Measurements from ENCODE around the gene TMEM8B.

The TMEM8B gene, protein sequence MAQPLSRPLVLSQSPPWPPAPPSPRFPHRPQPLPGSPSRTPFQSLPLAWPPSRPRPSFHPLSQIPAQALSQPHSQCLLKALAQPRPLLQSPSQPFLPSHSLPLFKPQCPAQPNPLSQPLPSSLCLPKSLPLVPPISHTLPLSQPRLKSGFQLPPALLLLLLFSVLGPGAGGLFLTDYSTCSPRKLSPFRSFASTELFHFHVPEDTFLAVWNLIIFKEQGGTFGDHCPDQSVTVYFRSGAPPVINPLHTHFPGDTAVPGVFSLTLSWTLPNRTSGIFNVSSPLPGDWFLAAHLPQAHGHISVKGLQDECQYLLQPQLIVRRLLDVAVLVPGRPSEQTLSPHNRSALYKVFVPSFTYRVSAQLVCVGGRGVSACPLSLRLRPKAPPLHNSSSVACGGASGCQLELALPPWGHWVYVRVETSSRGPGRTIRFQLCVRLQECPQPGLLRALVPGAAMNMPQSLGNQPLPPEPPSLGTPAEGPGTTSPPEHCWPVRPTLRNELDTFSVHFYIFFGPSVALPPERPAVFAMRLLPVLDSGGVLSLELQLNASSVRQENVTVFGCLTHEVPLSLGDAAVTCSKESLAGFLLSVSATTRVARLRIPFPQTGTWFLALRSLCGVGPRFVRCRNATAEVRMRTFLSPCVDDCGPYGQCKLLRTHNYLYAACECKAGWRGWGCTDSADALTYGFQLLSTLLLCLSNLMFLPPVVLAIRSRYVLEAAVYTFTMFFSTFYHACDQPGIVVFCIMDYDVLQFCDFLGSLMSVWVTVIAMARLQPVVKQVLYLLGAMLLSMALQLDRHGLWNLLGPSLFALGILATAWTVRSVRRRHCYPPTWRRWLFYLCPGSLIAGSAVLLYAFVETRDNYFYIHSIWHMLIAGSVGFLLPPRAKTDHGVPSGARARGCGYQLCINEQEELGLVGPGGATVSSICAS

DNA sequence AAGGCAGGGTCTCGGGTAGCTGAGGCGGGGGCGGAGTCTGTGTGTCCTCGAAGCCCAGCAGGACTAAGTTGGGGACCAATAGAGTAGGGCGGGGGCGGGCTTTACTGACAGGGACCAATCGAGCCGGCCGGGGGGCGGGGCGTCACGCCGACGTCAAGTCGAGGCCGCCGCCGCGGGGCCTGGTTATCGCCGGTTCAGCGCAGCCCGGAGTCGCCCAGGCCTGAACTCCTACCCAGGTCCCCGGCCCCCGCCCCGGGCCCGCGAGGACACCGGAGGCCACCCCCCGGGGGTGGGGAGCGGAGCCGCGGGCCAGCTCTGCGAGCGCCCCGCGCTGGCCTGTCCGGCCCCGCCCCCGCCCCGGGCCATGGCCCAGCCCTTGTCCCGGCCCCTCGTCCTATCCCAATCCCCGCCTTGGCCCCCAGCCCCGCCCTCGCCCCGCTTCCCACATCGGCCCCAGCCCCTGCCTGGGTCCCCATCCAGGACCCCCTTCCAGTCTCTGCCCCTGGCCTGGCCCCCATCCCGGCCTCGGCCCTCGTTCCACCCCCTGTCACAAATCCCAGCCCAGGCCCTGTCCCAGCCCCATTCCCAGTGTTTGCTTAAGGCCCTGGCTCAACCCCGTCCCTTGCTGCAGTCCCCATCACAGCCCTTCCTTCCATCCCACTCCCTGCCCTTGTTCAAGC, at the start of gene TMEM8B:
Gene TMEM8B (plus strand): TSS at position 145 of the 680 bp plus-strand sequence. CDS start 220 bp downstream, at position 365.
- peak; percentile 85 to 96 (median 93) for DNase-seq (ENCODE audit: low read depth in 2 of 3, low spot score in 1 of 3)

DNA sequence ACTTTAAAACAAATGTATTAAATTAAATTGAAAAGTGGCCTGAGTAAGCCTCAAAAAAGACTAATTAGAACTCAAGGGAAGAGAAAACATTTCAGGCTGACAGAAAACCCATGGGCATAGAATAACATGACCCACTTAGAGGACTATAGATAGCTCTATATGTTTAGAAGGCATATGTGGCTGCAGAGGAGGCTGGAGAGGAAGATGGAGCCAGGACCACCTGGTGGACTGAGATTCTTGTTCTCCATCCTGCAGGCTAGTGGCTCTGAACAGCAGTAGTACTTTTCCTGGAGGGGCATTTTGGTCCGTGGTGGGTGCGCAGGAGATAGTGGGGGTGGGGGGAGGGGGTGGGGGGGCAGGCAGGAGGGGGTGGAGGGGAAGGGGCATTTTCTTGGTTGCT, 48.0 kb upstream of the TMEM8B start:
- DNase-seq (ENCODE audit: low read depth in 2 of 3, low spot score in 1 of 3): no peak

DNA sequence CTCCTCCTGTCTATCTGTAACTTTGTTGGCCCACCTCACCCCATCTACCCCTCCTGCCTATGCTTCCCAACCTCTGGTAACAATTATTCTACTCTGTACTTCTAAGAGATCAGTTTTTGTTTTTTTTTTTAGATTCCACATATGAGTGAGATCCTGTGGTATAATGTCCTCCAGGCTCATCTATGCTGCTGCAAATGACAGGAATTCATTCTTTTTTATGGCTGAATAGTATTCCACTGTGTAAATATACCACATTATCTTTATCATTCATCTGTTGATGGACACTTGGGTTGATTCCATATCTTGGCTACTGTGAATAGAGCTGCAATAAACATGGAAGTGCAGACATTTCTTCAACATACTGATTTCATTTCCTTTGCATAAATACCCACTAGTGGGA, 45.6 kb upstream of the TMEM8B start:
- no peak for DNase-seq (ENCODE audit: low read depth in 2 of 3, low spot score in 1 of 3)

DNA sequence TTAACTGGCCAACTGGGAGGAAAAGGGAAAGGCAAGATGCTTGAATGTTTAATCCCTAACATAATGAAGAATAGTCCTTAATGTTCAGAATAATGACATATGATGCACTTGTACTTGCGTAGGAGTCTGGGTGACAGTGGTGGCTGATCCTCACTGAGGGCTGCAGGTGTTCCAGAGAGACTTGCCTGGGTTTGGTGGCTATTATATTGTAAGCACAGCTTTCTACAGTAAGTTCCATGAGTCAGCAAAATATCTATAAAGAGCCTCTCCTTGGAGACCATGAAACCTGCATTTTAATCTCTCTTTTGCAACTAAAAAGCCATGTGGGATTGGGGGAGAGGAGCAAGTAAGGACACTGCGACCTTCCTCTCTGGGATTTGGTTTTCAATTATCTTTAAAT, 39.5 kb upstream of the TMEM8B start:
- DNase-seq (ENCODE audit: low read depth in 2 of 3, low spot score in 1 of 3): no peak

DNA sequence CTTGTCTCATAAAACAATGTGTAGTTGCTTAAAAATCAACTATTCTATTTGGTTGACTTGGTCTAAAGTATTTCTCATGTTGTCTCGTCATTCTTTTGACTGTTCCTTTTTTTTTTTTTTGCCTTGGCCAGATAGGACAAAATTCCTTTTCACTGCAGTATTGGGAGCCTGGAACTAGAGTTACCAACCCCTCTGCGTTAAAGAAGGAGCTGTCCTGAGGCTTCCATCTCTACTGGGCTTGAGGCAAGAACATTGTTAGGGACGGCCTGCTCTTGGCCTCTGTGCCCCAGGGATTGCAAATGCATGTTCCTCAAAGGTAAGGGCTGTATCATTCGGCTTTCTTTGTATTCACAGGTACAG, 39.0 kb upstream of the TMEM8B start:
- DNase-seq (ENCODE audit: low read depth in 2 of 3, low spot score in 1 of 3): no peak

DNA sequence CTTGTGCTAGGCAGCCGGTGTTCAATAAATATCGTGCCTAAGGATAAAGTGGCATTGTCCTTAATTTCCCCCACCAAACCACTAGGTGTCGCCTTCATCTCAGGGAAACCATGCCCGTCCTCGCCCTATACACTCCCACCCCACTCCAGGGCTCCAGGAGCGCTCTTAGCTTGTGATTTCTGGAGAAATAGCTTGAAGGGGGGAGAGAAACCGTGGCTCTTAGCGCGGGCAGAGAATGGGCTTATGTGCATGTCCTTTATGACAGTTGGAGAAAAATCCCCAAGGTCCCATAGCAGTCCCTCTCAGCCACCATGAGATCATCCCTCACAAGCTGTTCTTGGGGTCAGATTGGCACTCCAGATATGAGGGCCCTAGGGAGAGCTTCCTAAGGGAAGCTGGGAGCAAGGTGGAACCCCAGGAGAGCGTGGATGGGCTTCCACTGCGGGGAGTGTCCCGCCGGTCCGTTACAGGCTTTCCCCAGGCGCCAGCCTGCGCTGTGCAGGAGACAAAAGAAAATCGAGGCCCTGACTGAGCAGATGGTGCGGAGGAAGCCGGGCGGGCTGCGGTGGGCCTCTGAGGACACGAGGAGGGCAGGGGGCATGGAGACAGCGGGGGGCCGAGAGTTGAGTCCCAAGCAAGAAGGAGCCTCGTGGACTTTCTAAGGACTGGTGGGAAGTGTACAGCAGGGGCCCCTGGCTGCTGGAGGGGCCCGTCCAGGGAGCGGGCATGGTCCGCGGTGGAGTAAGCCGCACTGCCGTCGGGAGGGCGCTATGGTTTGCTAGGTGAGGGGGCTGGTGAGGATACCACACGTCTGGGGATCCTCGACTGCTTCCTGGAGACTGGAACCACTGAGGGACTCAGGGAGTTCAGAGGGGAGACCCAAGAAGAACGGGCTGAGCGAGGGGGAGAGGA, 38.4 kb upstream of the TMEM8B start:
- DNase-seq (ENCODE audit: low read depth in 2 of 3, low spot score in 1 of 3): peak; percentile 14 to 53 (median 28)

DNA sequence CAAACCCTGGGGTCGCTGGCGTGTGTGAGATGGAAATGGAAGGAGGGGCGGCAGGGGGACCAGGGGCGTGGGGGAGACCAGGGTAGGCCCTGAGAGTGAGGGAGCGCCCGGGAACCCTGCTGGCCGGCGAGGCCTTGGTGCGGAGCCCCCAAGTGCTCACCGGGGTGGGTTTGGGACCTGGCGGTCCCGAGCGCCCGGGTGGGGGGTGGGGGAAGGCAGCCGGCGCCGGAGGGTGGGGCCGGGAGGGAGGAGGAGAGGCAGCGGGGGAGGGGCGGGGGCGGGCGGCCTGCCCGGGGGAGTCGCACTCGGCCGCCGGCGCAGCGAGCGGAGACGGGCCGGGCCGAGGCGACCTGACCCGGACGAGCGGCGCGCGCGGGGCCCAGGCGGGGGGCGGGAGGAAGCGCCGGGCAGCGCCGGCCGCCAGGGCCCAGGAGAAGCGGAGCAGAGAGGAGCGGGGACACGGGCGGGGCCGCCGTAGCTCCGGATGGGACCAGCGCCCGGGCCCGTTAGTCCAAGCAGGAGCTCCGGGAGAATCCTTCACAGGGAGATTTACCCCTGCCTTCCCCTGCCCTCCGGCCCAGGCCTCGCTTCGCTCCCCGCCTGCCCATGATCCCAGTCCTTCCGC, 37.6 kb upstream of the TMEM8B start, which contains the start of gene NPR2:
Gene NPR2 (plus strand): TSS at position 295 of the 625 bp plus-strand sequence. CDS start 818 bp downstream, outside the sequence.
- DNase-seq (ENCODE audit: low read depth in 2 of 3, low spot score in 1 of 3): no peak

DNA sequence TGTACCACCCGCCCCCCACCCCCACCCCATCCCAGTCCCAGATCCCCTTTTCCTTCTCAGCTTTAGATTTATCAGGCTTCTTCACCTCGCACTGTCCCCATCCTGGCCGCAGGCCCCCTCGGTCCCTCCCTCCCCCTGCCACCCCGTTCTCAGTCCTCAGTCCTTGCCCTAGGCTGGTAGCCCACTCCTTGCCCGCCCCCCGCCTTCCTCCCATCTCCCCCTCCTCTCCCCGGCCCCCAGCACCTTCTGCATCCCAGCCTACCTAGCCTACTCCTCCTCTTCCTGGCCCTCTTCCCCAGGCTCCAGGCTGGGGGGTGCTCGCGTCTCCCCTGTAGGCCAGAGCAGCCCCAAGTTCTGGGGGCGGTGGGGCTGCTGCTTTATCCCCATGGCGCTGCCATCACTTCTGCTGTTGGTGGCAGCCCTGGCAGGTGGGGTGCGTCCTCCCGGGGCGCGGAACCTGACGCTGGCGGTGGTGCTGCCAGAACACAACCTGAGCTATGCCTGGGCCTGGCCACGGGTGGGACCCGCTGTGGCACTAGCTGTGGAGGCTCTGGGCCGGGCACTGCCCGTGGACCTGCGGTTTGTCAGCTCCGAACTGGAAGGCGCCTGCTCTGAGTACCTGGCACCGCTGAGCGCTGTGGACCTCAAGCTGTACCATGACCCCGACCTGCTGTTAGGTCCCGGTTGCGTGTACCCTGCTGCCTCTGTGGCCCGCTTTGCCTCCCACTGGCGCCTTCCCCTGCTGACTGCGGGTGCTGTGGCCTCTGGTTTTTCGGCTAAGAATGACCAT, 36.8 kb upstream of the TMEM8B start:
- no peak for DNase-seq (ENCODE audit: low read depth in 2 of 3, low spot score in 1 of 3)

DNA sequence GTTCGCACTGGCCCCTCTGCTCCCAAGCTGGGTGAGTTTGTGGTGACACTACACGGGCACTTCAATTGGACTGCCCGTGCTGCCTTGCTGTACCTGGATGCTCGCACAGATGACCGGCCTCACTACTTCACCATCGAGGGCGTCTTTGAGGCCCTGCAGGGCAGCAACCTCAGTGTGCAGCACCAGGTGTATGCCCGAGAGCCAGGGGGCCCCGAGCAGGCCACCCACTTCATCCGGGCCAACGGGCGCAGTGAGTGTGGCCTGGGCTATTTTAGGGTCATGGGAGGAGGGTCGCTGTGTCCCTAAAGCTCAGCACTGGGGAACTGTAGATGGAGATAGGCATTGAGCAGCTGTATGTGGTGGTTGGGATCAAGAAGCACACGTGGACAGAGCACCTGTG, 36.2 kb upstream of the TMEM8B start:
- DNase-seq (ENCODE audit: low read depth in 2 of 3, low spot score in 1 of 3): no peak

DNA sequence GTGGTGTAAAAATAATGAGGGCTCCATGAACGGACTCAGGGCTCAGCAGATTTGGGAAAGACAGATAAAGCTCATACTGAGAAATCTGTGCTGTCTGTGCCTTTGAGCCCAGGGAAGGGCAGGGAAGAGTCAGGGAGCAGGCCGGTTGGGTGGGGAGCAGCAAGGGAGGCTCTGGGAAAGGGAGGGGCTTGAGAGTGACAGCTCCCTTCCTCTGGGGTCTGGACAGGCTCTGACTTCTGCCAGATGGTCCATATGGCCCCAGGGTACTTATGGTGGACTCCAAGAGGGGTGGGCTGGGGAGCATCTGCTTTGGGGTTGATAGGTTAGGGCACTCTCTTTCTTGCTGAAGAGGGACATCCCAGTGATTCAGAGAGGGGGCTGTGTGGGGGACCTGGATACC, 35.6 kb upstream of the TMEM8B start:
- no peak for DNase-seq (ENCODE audit: low read depth in 2 of 3, low spot score in 1 of 3)

DNA sequence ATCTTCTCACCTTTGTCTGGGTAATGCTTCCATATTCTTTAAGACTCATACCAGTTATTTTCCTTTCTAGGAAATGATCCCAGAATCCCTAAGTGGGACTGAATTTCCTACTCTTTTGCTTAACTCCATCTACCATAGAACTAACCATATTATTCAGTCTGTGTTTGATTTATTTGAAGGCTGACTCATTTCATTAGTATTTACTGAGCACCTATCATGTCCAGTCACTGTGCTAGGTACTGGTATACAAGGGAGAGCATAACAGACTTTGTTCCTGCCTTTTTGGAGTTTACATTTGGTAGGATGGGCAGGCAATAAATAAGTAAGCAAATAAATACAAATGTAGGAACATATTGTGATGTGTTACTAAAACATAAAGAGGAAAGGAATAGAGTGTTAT, 33.3 kb upstream of the TMEM8B start:
- no peak for DNase-seq (ENCODE audit: low read depth in 2 of 3, low spot score in 1 of 3)

DNA sequence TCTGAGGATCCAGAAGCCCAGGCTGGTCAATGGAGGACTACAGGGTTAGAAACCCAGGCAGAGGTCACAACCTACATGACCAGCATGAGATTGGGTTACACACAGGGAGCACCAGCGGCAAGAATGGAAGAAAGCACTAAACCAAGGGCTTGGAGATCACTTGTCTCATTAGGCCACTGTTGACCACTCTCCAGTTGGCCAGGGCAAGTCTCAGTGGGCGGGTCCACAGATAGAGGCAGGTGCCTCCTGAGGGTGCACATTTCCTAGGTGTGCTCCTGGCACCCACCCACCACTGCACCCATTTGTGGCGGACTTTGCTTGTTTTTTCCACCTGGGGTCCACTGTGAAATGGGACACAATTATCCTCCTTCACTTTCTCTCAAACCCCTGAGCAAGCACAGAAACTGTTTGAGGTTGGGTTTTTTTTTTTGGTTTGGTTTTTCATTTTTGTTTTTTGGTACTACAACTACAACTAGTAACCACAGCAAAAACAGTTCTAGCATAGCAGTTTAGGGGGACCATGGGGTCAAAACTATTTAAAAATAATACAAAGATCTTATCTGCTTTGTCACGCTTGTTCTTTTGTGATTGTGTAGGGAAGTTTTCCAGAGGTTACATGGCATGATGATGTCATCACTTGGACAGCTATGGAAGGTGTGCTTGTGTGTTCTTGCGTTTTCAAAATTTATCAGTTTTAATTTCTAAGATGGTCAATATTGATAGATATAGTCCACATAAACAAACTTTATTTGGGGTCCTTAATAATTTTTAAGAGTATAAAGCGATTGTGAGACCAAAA, 31.5 kb upstream of the TMEM8B start:
- no peak for DNase-seq (ENCODE audit: low read depth in 2 of 3, low spot score in 1 of 3)

DNA sequence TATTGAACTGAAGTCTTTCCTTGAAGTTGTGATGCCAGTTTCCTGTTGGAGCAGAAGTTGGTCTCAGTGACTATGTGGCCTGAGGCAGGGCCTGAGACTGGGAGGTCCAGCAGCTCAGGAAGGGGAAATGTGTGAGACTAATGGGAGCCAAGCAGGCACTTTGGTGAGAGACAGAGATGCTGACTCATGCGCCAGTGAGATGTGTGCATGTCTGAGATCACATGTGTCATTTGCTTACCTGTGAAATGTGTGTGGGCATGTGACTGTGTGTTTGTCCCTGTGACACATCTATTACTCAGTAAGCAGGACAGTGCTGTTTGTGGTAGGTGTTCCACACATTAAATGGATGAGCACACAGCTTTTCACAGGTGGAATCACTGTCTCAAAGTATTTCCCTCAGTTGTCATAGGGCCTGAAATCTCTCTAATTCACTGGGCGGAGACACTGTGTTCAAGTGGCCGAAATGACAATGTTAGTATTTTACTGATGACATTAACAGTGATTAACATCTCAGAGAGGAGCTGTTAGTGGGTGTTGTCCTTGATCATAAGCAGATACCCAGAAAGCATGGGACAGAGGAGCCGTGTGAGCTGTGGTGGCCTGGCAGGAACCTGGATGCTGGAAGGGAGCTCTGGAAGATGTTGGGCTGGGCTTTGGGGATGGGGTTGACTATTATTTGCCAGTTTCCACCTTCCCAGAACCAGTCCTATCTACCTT, 30.2 kb upstream of the TMEM8B start:
- DNase-seq (ENCODE audit: low read depth in 2 of 3, low spot score in 1 of 3): peak in 2 of 3 donors; percentile 33 to 46

DNA sequence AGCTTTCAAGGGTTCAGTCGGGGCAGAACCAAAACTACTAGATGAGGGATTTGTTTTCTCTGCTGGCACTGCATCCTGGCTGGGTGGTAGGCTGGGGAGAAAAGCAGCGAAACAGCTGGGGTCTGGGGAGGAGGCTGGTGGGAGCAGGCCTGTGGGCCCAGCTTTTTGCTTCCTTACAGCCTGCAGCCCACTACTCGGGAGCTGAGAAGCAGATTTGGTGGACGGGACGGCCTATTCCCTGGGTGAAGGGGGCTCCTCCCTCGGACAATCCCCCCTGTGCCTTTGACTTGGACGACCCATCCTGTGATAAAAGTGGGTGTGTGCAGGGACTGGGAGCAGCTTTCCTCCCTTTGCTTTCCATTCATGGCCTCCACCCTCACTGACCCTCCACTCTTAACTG, 28.5 kb upstream of the TMEM8B start:
- no peak for DNase-seq (ENCODE audit: low read depth in 2 of 3, low spot score in 1 of 3)

DNA sequence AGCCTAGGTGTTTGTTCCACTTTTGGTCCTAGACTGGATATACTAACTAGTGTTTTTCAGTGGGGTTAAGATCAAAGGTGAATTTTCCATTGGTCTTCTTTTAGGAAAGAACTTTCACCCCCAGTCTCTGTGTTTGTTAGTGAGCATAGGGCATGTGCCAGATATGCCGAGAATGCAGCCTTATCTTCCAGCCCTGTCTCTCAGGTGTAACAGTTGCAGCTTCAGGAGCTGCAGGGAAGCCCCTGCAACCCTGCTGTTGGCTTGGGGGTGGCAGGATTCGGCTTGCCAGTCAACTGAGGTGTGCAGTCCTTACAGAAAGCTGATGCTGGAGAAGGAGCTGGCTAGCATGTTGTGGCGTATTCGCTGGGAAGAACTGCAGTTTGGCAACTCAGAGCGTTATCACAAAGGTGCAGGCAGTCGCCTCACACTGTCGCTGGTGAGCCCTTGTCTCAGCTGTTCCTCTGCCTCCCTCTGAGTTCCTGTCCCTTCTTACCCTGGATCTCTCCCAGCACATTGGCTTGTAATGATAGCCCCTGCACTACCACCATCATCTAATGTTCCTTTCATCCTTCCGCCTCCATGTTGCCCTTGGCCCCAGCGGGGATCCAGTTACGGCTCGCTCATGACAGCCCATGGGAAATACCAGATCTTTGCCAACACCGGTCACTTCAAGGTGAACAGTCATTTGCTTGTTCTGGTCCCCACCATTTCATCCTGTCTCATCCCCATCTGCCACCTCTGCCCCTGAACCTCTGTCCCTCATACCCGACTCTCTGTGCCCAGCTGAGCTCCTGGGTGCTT, 27.5 kb upstream of the TMEM8B start:
- no peak for DNase-seq (ENCODE audit: low read depth in 2 of 3, low spot score in 1 of 3)

DNA sequence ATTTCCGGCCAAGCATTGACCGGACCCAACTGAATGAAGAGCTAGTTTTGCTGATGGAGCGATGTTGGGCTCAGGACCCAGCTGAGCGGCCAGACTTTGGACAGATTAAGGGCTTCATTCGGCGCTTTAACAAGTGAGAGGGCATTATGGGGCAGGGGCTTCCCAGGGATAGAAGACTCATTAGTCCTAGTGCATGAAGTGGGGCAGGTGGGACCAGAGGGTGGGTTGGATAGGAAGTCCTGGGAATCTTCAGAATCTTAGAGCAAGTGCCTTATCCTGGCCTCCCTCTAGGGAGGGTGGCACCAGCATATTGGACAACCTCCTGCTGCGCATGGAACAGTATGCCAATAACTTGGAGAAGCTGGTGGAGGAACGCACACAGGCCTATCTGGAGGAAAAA, 22.9 kb upstream of the TMEM8B start:
- no peak for DNase-seq (ENCODE audit: low read depth in 2 of 3, low spot score in 1 of 3)

DNA sequence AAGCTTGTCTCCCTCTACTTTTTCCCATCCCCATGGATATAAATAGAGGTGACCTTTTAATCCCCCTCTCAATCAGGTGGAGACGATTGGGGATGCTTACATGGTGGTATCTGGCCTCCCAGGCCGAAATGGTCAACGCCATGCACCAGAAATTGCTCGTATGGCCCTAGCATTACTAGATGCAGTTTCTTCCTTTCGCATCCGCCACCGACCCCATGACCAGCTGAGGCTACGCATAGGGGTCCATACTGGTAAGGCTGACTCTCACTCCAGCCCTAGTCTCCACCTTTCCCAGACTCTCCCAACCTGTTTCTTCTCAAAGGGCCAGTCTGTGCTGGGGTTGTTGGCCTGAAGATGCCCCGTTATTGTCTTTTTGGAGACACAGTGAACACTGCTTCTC, 20.6 kb upstream of the TMEM8B start:
- DNase-seq (ENCODE audit: low read depth in 2 of 3, low spot score in 1 of 3): no peak
